Measurements from ENCODE around the gene TENM4. TPM values are rescaled to one million over a fixed set of nuclear protein-coding genes. Genes with fewer than 3 reads are reported as not detected.
A peak's percentile ranks its signal among the peaks of the same experiment; 100 is the strongest.

TENM4 gene
- total RNA-seq, 1 donor from 2014 or later: 117 TPM

DNA sequence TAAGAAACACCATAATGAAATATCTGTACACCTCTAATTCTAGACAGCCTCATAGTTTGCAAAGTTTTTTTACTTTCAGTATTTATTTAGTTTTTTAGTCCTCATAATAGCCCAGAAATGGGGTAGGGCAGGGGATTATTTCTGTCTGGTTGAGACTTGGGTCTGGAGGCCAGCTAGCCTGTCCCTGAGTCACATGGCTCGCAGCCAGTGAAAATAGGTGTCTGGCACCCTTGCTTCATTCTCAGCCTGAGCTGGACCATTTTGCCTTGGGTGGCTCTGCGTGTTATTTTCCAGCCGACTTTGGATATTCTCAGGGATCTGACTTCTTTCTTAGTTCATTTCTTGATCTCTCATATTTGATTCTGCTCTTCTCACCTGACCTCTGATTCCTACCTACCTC, 742.2 kb downstream of the TENM4 start:
- TF ChIP-seq, protein P1, sequence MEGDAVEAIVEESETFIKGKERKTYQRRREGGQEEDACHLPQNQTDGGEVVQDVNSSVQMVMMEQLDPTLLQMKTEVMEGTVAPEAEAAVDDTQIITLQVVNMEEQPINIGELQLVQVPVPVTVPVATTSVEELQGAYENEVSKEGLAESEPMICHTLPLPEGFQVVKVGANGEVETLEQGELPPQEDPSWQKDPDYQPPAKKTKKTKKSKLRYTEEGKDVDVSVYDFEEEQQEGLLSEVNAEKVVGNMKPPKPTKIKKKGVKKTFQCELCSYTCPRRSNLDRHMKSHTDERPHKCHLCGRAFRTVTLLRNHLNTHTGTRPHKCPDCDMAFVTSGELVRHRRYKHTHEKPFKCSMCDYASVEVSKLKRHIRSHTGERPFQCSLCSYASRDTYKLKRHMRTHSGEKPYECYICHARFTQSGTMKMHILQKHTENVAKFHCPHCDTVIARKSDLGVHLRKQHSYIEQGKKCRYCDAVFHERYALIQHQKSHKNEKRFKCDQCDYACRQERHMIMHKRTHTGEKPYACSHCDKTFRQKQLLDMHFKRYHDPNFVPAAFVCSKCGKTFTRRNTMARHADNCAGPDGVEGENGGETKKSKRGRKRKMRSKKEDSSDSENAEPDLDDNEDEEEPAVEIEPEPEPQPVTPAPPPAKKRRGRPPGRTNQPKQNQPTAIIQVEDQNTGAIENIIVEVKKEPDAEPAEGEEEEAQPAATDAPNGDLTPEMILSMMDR (IDR thresholded peaks at IDR 0.05; ENCODE audit: unreplicated experiment): no peak
- H3K36me3 Mint-ChIP-seq (ENCODE audit: insufficient read depth): peaks cover 25% of the 10 kb centered on the region
- DNase-seq (ENCODE audit: low spot score, unreplicated experiment): no peak
- no peaks in the 10 kb centered on the region for H3K9me3 Mint-ChIP-seq (ENCODE audit: low read depth)
- no peak overlapping the region for H3K27ac Mint-ChIP-seq
- H3K4me3 Mint-ChIP-seq (ENCODE audit: low read depth): no peak overlapping the region
- H3K4me1 Mint-ChIP-seq (ENCODE audit: low read depth): no peaks in the 10 kb centered on the region
- no peaks in the 10 kb centered on the region for H3K27me3 Mint-ChIP-seq

DNA sequence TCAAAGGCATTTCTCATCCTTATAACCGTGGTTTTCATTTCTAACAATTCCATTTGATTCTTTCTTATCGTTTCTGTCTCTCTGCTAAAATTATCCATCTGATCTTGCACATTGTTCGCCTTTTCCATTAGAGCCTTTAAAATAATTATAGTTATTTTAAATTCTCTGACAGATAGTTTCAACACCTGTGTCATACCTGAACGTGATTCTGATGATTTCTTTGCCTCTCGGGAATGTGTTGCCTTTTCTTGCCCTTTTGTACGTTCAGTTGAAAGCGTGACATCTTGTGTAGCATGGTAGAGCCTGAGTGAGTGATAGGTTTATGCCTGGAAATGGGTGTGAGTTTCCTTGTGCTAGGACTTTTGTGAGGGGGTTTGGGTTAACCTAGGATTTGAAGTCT, 744.7 kb downstream of the TENM4 start:
- H3K27me3 Mint-ChIP-seq: no peaks in the 10 kb centered on the region
- DNase-seq (ENCODE audit: low spot score, unreplicated experiment): no peak
- no peak overlapping the region for H3K27ac Mint-ChIP-seq
- peaks cover 13% of the 10 kb centered on the region for H3K36me3 Mint-ChIP-seq (ENCODE audit: insufficient read depth)
- no peak overlapping the region for H3K4me3 Mint-ChIP-seq (ENCODE audit: low read depth)
- no peaks in the 10 kb centered on the region for H3K4me1 Mint-ChIP-seq (ENCODE audit: low read depth)
- no peaks in the 10 kb centered on the region for H3K9me3 Mint-ChIP-seq (ENCODE audit: low read depth)
- TF ChIP-seq, protein P1 (IDR thresholded peaks at IDR 0.05; ENCODE audit: unreplicated experiment): no peak

DNA sequence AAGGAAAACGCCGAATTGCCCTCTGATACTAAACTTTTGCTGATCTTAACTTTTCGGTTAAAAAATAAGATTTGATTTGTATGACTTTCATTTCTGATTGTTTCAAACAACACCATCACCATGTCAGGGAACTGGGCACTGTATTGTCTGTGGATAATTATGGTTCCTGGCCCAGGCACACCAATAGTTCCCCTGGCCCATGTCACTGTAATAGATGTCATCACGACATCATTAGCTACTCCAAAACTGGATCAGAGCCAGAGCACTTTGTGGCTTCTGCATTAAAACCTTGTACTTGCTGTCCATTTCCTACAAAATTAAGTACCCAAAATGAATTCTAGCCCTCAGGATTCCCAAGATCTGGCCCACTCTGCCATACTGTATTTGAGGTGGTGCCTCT, 746.7 kb downstream of the TENM4 start:
- Mint-ChIP-seq H3K36me3 (ENCODE audit: insufficient read depth) (peaks cover 7% of the 10 kb centered on the region), H3K27me3 (no peaks in the 10 kb centered on the region), H3K4me3 (ENCODE audit: low read depth) (no peak overlapping the region), H3K4me1 (ENCODE audit: low read depth) (peaks cover 4% of the 10 kb centered on the region), H3K9me3 (ENCODE audit: low read depth) (no peaks in the 10 kb centered on the region), H3K27ac (no peak overlapping the region)
- TF ChIP-seq, protein P1 (IDR thresholded peaks at IDR 0.05; ENCODE audit: unreplicated experiment): no peak
- DNase-seq (ENCODE audit: low spot score, unreplicated experiment): no peak

DNA sequence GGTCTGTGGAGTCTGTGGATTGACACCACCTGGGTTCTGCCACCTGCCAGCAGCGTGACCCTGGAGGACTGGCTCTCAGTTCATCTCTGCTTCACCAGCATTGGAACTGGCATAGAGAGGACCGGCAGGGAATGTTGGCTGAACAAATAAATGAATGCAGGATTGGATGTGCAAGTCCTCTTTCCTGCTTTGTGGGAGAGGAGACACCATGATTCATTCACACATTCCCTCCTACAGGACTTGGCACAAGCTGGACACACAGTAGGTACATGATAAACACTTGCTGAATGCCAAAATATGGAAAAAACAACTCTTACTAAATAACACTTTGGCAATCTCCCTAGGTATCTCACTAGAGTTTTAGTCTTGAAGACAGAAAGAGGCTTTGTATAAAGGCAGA, 749.6 kb downstream of the TENM4 start:
- DNase-seq (ENCODE audit: low spot score, unreplicated experiment): no peak
- H3K36me3 Mint-ChIP-seq (ENCODE audit: insufficient read depth): peaks cover 13% of the 10 kb centered on the region
- H3K4me3 Mint-ChIP-seq (ENCODE audit: low read depth): no peak overlapping the region
- H3K27ac Mint-ChIP-seq: peak overlapping the region; percentile 58
- H3K27me3 Mint-ChIP-seq: no peaks in the 10 kb centered on the region
- H3K9me3 Mint-ChIP-seq (ENCODE audit: low read depth): no peaks in the 10 kb centered on the region
- peaks cover 12% of the 10 kb centered on the region for H3K4me1 Mint-ChIP-seq (ENCODE audit: low read depth)
- TF ChIP-seq, protein P1 (IDR thresholded peaks at IDR 0.05; ENCODE audit: unreplicated experiment): no peak

DNA sequence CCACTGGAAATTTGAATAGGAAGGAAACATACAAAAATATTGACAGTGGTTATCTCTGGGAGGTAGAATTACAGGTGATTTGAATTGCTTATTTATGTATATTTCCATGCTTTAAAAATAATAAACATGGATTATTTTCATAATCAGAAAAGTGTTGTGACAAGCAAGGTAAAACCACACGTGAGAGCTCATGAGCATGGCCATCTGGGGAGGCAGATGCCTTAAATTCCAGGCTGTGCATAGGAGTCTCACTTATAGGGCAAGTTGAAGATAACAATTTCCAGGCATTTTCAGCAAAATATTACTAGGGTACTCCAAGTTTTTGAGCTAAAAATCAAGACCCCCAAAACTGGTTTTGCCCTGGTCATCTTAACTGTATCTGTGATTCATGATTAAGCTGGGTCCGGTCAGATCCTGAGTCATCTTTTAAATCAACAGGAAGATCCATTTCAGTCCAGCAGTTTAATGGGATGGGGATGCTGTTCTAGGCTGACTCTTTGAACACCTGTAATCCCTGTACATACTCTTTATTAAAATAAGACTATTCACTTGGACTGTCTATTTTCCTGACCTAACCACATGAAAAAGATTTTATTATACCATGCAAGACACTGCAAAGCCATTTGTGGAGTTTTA, 750.4 kb downstream of the TENM4 start:
- H3K27ac Mint-ChIP-seq: no peak overlapping the region
- H3K4me1 Mint-ChIP-seq (ENCODE audit: low read depth): peaks cover 12% of the 10 kb centered on the region

More for the DNA sequence above, 750.4 kb downstream of the TENM4 start:
- no peak for DNase-seq (ENCODE audit: low spot score, unreplicated experiment)
- TF ChIP-seq, protein P1 (IDR thresholded peaks at IDR 0.05; ENCODE audit: unreplicated experiment): no peak
- H3K4me3 Mint-ChIP-seq (ENCODE audit: low read depth): no peak overlapping the region
- H3K36me3 Mint-ChIP-seq (ENCODE audit: insufficient read depth): peaks cover 12% of the 10 kb centered on the region
- no peaks in the 10 kb centered on the region for H3K9me3 Mint-ChIP-seq (ENCODE audit: low read depth)
- H3K27me3 Mint-ChIP-seq: no peaks in the 10 kb centered on the region

All from progenitor cell of endocrine pancreas (in vitro differentiated cells).